GM12874 (cell line): ENCODE data around the gene BAAT.

Experiments
- TF ChIP-seq, protein P1 (sequence below): IDR thresholded peaks from 2 replicates; pipeline ENCODE4 v1.5.1; 2011; ENCODE audit warnings: low read depth, mild to moderate bottlenecking, control low read depth, low read length, moderate library complexity; ENCODE audit not compliant: insufficient read depth

Gene BAAT

DNA sequence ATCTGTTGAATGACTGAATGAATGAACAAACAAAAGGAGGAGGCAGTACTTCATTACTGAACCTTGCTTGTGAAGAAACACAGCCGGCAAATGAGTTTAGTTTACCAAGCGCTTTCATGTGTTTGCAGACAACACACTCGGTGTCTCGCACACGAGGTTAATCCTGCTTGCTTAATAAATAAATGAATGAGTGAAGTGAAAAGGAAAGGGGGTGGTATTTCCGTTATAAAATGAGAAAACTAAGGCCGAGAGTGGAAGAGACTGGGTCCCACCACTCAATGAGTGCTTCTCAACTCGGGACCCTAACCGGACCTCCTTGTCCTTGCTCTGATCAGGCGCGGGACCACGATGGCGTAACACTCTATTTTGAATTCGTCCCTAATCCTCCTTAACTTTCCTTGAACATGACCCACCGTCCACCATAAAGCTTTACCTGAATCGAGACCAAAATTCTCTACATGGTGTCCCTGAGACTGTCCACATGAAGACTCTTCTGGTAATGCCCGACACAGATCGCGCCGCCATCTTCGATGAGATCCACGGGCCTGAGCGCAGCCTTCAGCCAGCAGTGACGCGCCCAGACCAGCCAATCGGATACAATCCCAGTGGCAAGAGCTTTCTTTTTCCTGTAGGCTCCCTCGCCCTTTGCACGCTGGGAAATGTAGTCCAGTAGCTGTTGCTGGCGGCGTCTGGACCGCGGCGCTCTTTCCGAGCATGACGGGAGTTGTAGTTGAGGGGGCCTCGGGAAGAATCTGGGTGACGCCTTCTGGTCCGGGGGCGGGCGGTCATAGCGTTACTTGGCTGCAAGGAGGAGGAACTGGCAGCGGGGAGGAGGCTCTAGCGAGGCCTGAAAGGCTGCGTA lies 13.5 kb upstream of the BAAT start, which contains the start of the genes MRPL50 and ZNF189:
Gene MRPL50, minus strand, starts transcription at position 551 of the 862 bp plus-strand sequence. Its CDS starts 26 bp downstream, at position 525.
Gene ZNF189, plus strand, starts transcription at position 784 of the 862 bp plus-strand sequence. CDS start 306 bp downstream, outside the sequence.
- TF ChIP-seq, protein P1, sequence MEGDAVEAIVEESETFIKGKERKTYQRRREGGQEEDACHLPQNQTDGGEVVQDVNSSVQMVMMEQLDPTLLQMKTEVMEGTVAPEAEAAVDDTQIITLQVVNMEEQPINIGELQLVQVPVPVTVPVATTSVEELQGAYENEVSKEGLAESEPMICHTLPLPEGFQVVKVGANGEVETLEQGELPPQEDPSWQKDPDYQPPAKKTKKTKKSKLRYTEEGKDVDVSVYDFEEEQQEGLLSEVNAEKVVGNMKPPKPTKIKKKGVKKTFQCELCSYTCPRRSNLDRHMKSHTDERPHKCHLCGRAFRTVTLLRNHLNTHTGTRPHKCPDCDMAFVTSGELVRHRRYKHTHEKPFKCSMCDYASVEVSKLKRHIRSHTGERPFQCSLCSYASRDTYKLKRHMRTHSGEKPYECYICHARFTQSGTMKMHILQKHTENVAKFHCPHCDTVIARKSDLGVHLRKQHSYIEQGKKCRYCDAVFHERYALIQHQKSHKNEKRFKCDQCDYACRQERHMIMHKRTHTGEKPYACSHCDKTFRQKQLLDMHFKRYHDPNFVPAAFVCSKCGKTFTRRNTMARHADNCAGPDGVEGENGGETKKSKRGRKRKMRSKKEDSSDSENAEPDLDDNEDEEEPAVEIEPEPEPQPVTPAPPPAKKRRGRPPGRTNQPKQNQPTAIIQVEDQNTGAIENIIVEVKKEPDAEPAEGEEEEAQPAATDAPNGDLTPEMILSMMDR: no peak

DNA sequence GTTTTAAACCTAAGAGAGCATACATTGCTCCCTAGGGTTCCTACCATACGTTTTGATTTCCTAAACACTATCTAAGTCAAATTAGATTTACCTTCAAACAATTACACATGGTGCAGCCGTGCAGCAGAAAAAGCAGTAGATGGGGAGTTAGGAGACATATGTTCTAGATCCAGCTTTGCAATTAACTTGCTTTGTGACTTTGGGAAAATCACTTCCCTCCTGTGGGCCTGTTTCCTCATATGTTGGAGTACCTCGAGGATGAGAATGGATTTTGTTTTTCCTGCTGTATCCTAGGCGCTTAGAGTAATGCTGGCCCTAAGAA lies 12.9 kb upstream of the BAAT start:
- TF ChIP-seq, protein P1: no peak

DNA sequence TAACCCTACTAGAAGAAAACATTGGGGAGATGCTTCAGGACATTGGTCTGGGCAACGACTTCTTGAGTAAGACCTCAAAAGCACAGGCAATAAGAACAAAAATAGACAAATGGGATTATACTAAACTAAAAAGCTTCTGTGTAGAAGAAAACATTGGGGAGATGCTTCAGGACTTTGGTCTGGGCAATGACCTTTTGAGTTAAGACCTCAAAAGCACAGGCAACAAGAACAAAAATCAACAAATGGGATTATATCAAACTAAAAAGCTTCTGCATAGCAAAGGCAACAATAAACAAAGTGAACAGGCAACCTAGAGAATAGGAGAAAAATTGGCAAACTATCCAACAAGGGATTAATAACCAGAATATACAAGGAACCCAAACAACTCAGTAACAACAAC lies 9.9 kb upstream of the BAAT start:
- TF ChIP-seq, protein P1: no peak

DNA sequence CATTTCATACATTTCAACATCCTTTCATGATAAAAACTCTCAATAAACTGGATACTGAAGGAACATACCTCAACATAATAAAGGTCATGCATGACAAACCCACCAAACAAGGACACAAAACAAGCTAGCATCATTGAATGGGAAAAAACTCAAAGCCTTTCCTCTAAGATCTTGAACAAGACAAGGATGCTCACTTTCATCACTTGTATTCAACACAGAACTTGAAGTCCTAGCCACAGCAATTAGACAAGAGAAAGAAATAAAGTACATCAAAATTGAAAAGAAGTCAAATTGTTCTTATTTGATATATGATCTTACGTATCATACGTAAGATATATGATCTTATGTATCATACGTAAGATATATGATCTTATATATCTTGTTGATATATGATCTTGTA lies 8.3 kb upstream of the BAAT start:
- TF ChIP-seq, protein P1: no peak

DNA sequence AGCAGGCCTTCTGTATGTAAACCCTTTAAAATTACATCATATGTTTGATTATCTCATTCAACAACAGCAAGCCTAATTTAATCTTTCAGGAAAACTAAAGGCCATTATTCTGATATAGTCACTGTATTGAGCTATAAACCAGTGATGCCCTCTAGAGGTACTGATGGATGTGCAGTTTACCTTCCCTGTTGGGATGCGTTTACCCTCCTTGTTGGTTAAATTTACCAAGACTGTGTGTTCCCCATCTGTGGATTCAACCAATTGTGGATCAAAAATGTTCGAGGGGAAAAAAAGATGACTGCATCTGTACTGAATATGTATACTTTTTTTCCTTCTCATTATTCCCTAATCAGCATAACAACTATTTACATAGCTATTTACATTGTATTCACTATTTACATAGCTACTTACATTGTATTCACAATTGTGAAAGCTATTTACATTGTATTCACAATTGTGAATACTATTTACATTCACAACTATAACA lies 3.7 kb upstream of the BAAT start:
- TF ChIP-seq, protein P1: no peak

DNA sequence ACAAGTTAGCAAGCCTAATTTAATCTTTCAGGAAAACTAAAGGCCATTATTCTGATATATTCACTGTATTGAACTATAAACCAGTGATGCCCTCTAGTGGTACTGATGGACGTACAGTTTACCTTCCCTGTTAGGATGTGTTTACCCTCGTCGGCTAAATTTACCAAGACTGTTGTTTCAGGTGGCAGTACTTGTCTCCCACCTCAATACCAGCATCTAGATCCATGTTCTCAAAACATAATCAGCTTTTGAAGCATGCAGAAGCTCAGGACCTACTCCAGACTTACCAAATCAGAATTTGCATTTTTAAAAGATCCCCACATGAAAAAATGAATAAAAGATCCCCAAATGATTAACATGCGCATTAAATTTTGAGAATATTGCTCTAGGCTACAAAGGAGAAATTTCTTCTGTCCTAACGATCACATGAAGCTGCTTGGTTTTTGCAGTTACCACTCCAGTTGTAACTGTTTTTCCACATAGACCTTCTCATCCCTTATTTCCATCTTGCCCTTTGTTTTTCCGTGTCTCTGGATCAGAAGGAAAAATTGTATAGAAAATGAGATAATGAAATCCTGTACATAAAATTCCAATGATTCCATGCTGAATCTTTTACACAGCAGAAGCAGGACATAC lies 3.2 kb upstream of the BAAT start:
- TF ChIP-seq, protein P1: peak; percentile 48; the same call in 1 of the 2 replicates

DNA sequence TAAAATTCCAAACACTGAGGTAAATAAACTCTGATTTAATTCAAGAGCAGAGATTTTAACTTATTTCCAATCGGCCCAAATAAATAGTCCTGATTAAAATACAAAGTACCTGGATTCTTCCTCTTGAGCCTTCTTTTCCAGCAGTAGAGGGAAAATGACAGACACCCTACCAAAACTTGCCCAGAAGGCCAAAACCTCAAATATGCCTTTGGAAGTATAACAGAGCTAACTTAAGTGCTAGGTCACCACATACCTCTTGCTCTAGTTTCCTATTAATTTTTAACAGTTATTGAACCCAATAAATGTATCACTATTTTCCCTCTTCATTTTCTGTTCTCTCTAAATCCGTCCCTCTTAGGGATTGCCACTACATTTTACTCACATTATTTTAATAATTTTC lies 1.4 kb downstream of the BAAT start:
- TF ChIP-seq, protein P1: no peak
